ENCODE measurements around the gene DHX35. TPM values are rescaled to one million over a fixed set of nuclear protein-coding genes. Genes with fewer than 3 reads are reported as not detected.
A peak's percentile ranks its signal among the peaks of the same experiment; 100 is the strongest.

The DHX35 gene
- total and polyA plus RNA-seq, 2 of the 8 experiments (the other 6 are each of a cell fraction or from before 2014, with no cell fraction given) = 21.9 to 27.7 TPM

- ChIA-PET CTCF (ENCODE audit: partially characterized antibody) (interaction anchor here (0.7 to 11.3 kb wide), 12 partner anchors 9 to 384 kb away, joined by 3 to 197 read pairs (median 3); no protein-coding TSS in a partner anchor), POLR2A (ENCODE audit: partially characterized antibody) (no interaction called here)
- Histone ChIP-seq H3K4ac (replicated peaks; ENCODE audit: insufficient read length, low read depth, low read length) (no peak overlapping the region), H2BK20ac (ENCODE audit: low read length) (no peak overlapping the region), H4K20me1 (replicated peaks in 1 of 2; ENCODE audit: control insufficient read depth in 1 of 2, insufficient read depth in 2 of 2, low read length in 2 of 2) (no peaks in the 10 kb centered on the region), H3K4me2 (ENCODE audit: insufficient read depth in 1 of 2, low read depth in 2 of 2, low read length in 2 of 2) (no peak overlapping the region), H2BK12ac (ENCODE audit: low read depth, low read length) (no peak overlapping the region), H2AK5ac (ENCODE audit: low read depth, low read length) (no peak overlapping the region), H3K9ac (replicated peaks in 1 of 4; ENCODE audit: extremely low read depth in 1 of 4, low read depth in 3 of 4, low read length in 3 of 4) (no peak overlapping the region), H3K23ac (ENCODE audit: insufficient read length) (no peak overlapping the region), H4K5ac (ENCODE audit: insufficient read length, low read depth, low read length) (no peak overlapping the region), H2BK5ac (ENCODE audit: low read depth, low read length) (no peak overlapping the region), H4K8ac (ENCODE audit: extremely low read depth, insufficient read depth, low read length) (no peak overlapping the region), H3K18ac (ENCODE audit: extremely low read depth, low read length) (no peak overlapping the region), H2AFZ (ENCODE audit: low read length) (no peak overlapping the region; the same call in 1 of the 2 replicates), H3K36me3 (ENCODE audit: control insufficient read depth in 2 of 4, insufficient read depth in 4 of 4, low read length in 3 of 4) (no peaks in the 10 kb centered on the region), H3K27me3 (replicated peaks in 1 of 4; ENCODE audit: control insufficient read depth in 3 of 4, extremely low read depth in 1 of 4, insufficient read depth in 3 of 4, low read length in 3 of 4) (0 out of 7 replicates have a peak, but pooled peaks cover 0 to 2% (median 0%) of the 10 kb centered on the region in 4 experiments), H3K4me1 (replicated peaks in 1 of 4; ENCODE audit: control insufficient read depth in 3 of 4, insufficient read depth in 4 of 4, low read length in 3 of 4) (peaks cover 0 to 3% (median 0%) of the 10 kb centered on the region in 4 experiments; a peak in 2 of 7 replicates), H3K79me2 (ENCODE audit: control insufficient read depth in 1 of 2, insufficient read depth in 2 of 2, low read length in 2 of 2) (no peaks in the 10 kb centered on the region), H4K91ac (replicated peaks; ENCODE audit: insufficient read length, low read length) (no peak overlapping the region), H2BK120ac (replicated peaks; ENCODE audit: low read depth, low read length) (no peak overlapping the region), H3K9me3 (ENCODE audit: insufficient read depth in 2 of 2, low read depth in 1 of 2, low read length in 1 of 2) (no peaks in the 10 kb centered on the region; a peak in 1 of 4 replicates), H3K4me3 (ENCODE audit: extremely low read depth in 1 of 4, insufficient read depth in 2 of 4, low read depth in 3 of 4, low read length in 4 of 4) (no peak overlapping the region), H3K23me2 (ENCODE audit: low read depth, low read length) (no peaks in the 10 kb centered on the region), H3K14ac (ENCODE audit: insufficient read length) (no peak overlapping the region), H2BK15ac (ENCODE audit: low read length) (no peak overlapping the region), H3K79me1 (ENCODE audit: low read depth, low read length) (no peaks in the 10 kb centered on the region), H3K56ac (replicated peaks; ENCODE audit: insufficient read length, low read depth, low read length) (no peak overlapping the region), H3K27ac (ENCODE audit: low read depth, low read length) (no peak overlapping the region)
- peak; percentile 74 to 91 (median 85) for TF ChIP-seq CTCF (IDR thresholded peaks at IDR 0.05; ENCODE audit: control extremely low read depth in 1 of 3, insufficient read depth in 1 of 3, low read depth in 1 of 3, low read length in 3 of 3)
- no peak for TF ChIP-seq ATF2 (IDR thresholded peaks at IDR 0.05; ENCODE audit: low read length)
- TF ChIP-seq SIN3A (conservative IDR thresholded peaks at IDR 0.05 in 1 of 2, IDR thresholded peaks at IDR 0.05 in 1 of 2; ENCODE audit: low read depth in 1 of 2, low read length in 2 of 2) = no peak
- peak; percentile 64 to 73 for TF ChIP-seq RAD21 (IDR thresholded peaks at IDR 0.05 in 1 of 2, conservative IDR thresholded peaks at IDR 0.05 in 1 of 2; ENCODE audit: low read depth in 2 of 2, low read length in 2 of 2)
- TF ChIP-seq TCF12 (IDR thresholded peaks at IDR 0.05; ENCODE audit: low read depth, low read length) = 0 out of 2 replicates have a peak, but pooled peaks have one; percentile 72
- TF ChIP-seq TEAD4 (IDR thresholded peaks at IDR 0.05; ENCODE audit: low read depth, low read length) = peak; percentile 46; the same call in 1 of the 2 replicates
- FAIRE-seq (peak; percentile 86), DNase-seq (ENCODE audit: low read depth in 1 of 2, low spot score in 2 of 2) (peak; percentile 44 to 83)
- WGBS, 2 experiments (ENCODE audit: extremely low coverage in 1 of 2, insufficient coverage in 1 of 2, insufficient read length in 1 of 2, insufficient replicate concordance in 2 of 2, low coverage in 1 of 2, low lambda C conversion rate in 2 of 2, missing lambda C conversion rate in 1 of 2) = 49% methylated on average over 12 of the region's 14 CpGs; no CpG with 5 or more reads in 1 of the 2 experiments
Measured at GRCh38 chr20:39066471-39067242, 104.5 kb downstream of the DHX35 start.
